Colonic mucosa (tissue), 4 donors: ENCODE results near the gene HES5. TPM values are rescaled to one million over a fixed set of nuclear protein-coding genes. Genes with fewer than 3 reads are reported as not detected.
"Not testable (repeated sequence)": the region's sequence is repeated elsewhere in the genome, so short reads cannot be mapped to it uniquely, and the experiment has no call there.

Experiments used
- DNase-seq: peaks from one replicate; pipeline ENCODE4 v3.0.0-alpha.2; 2020
- H3K27ac ChIP-seq: fragments of 200-600 bp; one replicate; pipeline ENCODE4 v1.8.0; 2021
- H3K27me3 ChIP-seq: fragments of 200-600 bp; one replicate; pipeline ENCODE4 v1.8.0; 2021
- H3K36me3 ChIP-seq: fragments of 200-600 bp; one replicate; pipeline ENCODE4 v1.8.0; 2021
- H3K4me1 ChIP-seq: fragments of 200-600 bp; one replicate; pipeline ENCODE4 v1.8.0; 2021; ENCODE audit warnings: mild to moderate bottlenecking
- H3K4me3 ChIP-seq: fragments of 200-600 bp; one replicate; pipeline ENCODE4 v1.8.0; 2021
- H3K9ac ChIP-seq, 2 donors: one replicate each; pipeline ENCODE4 v1.7.0; 2013; ENCODE audit warnings: control low read depth in 2 of 2, low read depth in 2 of 2, low read length in 2 of 2
- H3K9me3 ChIP-seq: fragments of 200-600 bp; one replicate; pipeline ENCODE4 v1.8.0; 2021
- CTCF ChIP-seq: fragments of 200-600 bp; IDR thresholded peaks from one replicate; pipeline ENCODE4 v1.8.0; 2022; ENCODE audit warnings: antibody characterized with exemption, mild to moderate bottlenecking
- intact Hi-C: fragments of 100-400 bp; cut with DNase I; formaldehyde crosslinking; loops from one replicate; pipeline ENCODE4 v1.14.1; 2022
- total RNA-seq, 2 donors: library from RNA; stranded (reverse); fragmentation: NEBNext Ultra II Directional in 1 of 2; extraction: Animal tissue kit (Norgen Biotek cat#: 25700) in 1 of 2; gene quantifications; one replicate each; pipeline ENCODE4 v1.2.1, GENCODE V29; 2021
- donor health status: healthy.
- donor health status: DM: no; HTN: no; CAD: no.
- donor health status: DM: no; HTN: no; CAD: no.

The HES5 gene
- total RNA-seq, 2 donors from 2014 or later: 2.5 to 4.2 TPM

GRCh38 chr1:2573250-2573920 is 43.3 kb upstream of the HES5 start:
- Histone ChIP-seq H3K36me3 (no peaks in the 10 kb centered on the region), H3K9ac (no peak overlapping the region), H3K27ac (no peak overlapping the region), H3K4me3 (no peak overlapping the region), H3K9me3 (no peaks in the 10 kb centered on the region), H3K27me3 (no peaks in the 10 kb centered on the region), H3K4me1 (no peaks in the 10 kb centered on the region)
- intact Hi-C loops: no loop called here
- TF ChIP-seq CTCF: no peak
- DNase-seq: no peak

GRCh38 chr1:2571348-2571747 is 41.3 kb upstream of the HES5 start:
- no peaks in the 10 kb centered on the region for H3K4me1 ChIP-seq
- no peaks in the 10 kb centered on the region for H3K27me3 ChIP-seq
- H3K36me3 ChIP-seq: no peaks in the 10 kb centered on the region
- intact Hi-C loops: no loop called here
- no peak overlapping the region for H3K4me3 ChIP-seq
- H3K9me3 ChIP-seq: no peaks in the 10 kb centered on the region
- no peak for TF ChIP-seq CTCF
- no peak for DNase-seq
- no peak overlapping the region for H3K9ac ChIP-seq
- H3K27ac ChIP-seq: no peak overlapping the region

GRCh38 chr1:2570332-2570731 is 40.3 kb upstream of the HES5 start:
- intact Hi-C loops: no loop called here
- Histone ChIP-seq H3K27me3 (no peaks in the 10 kb centered on the region), H3K9ac (no peak overlapping the region), H3K9me3 (no peaks in the 10 kb centered on the region), H3K4me1 (no peaks in the 10 kb centered on the region), H3K36me3 (no peaks in the 10 kb centered on the region), H3K27ac (no peak overlapping the region), H3K4me3 (no peak overlapping the region)
- TF ChIP-seq CTCF: no peak
- no peak for DNase-seq

GRCh38 chr1:2569703-2570102 is 39.6 kb upstream of the HES5 start:
- H3K9ac ChIP-seq, H3K4me3 ChIP-seq, H3K27me3 ChIP-seq, H3K27ac ChIP-seq, H3K9me3 ChIP-seq, H3K36me3 ChIP-seq, intact Hi-C loops, H3K4me1 ChIP-seq, DNase-seq: not testable (repeated sequence)

- Histone ChIP-seq H3K4me1 (peaks cover 3% of the 10 kb centered on the region), H3K27me3 (no peaks in the 10 kb centered on the region), H3K9me3 (no peaks in the 10 kb centered on the region), H3K36me3 (no peaks in the 10 kb centered on the region), H3K27ac (no peak overlapping the region), H3K4me3 (no peak overlapping the region), H3K9ac (no peak overlapping the region)
- no peak for DNase-seq
- no peak for TF ChIP-seq CTCF
- intact Hi-C loops: no loop called here
Observed at GRCh38 chr1:2569060-2569459, 39.0 kb upstream of the HES5 start.

- H3K27ac ChIP-seq, intact Hi-C loops, H3K36me3 ChIP-seq, H3K4me1 ChIP-seq, DNase-seq, H3K4me3 ChIP-seq, H3K9me3 ChIP-seq, H3K27me3 ChIP-seq, H3K9ac ChIP-seq: not testable (repeated sequence)
Observed at GRCh38 chr1:2568187-2568816, 38.2 kb upstream of the HES5 start.
